Measurements from ENCODE around the gene RPRML. TPM values are rescaled to one million over a fixed set of nuclear protein-coding genes. Genes with fewer than 3 reads are reported as not detected.

The RPRML gene
- total RNA-seq, 1 donor from 2014 or later, result 0.38 TPM

GRCh38 chr17:46984892-46985291 lies 5.8 kb upstream of the RPRML start:
- no peak overlapping the region for H3K4me3 ChIP-seq
- H3K4me1 ChIP-seq, result no peaks in the 10 kb centered on the region
- TF ChIP-seq CTCF (IDR thresholded peaks at IDR 0.05), result no peak
- ATAC-seq, result no peak
- H3K27ac ChIP-seq, result no peak overlapping the region
- H3K9me3 ChIP-seq, result no peaks in the 10 kb centered on the region
- no peak for DNase-seq
- intact Hi-C loops (cut with DNase I), result no loop called here
- no peaks in the 10 kb centered on the region for H3K36me3 ChIP-seq
- H3K27me3 ChIP-seq, result peaks cover 14% of the 10 kb centered on the region

- H3K27ac ChIP-seq, result no peak overlapping the region
- no peaks in the 10 kb centered on the region for H3K36me3 ChIP-seq
- no peaks in the 10 kb centered on the region for H3K9me3 ChIP-seq
- no peak for TF ChIP-seq CTCF (IDR thresholded peaks at IDR 0.05)
- intact Hi-C loops (cut with DNase I), result no loop called here
- no peak overlapping the region for H3K4me3 ChIP-seq
- DNase-seq (no peak), ATAC-seq (no peak)
- peaks cover 19% of the 10 kb centered on the region for H3K27me3 ChIP-seq
- H3K4me1 ChIP-seq, result peaks cover 4% of the 10 kb centered on the region
These were observed 5.3 kb upstream of the RPRML start for GRCh38 chr17:46984341-46984740.

GRCh38 chr17:46983782-46984181 lies 4.7 kb upstream of the RPRML start:
- ATAC-seq (no peak), DNase-seq (no peak)
- no peak for TF ChIP-seq CTCF (IDR thresholded peaks at IDR 0.05)
- H3K9me3 ChIP-seq, result no peaks in the 10 kb centered on the region
- no peaks in the 10 kb centered on the region for H3K36me3 ChIP-seq
- intact Hi-C loops (cut with DNase I), result no loop called here
- peaks cover 9% of the 10 kb centered on the region for H3K4me1 ChIP-seq
- H3K27me3 ChIP-seq, result peaks cover 24% of the 10 kb centered on the region
- H3K4me3 ChIP-seq, result no peak overlapping the region
- no peak overlapping the region for H3K27ac ChIP-seq

GRCh38 chr17:46982577-46982976 lies 3.5 kb upstream of the RPRML start:
- DNase-seq, result no peak
- peaks cover 36% of the 10 kb centered on the region for H3K27me3 ChIP-seq
- TF ChIP-seq CTCF (IDR thresholded peaks at IDR 0.05), result no peak
- no peak for ATAC-seq
- peaks cover 19% of the 10 kb centered on the region for H3K4me1 ChIP-seq
- intact Hi-C loops (cut with DNase I), result no loop called here
- no peak overlapping the region for H3K4me3 ChIP-seq
- no peak overlapping the region for H3K27ac ChIP-seq
- no peaks in the 10 kb centered on the region for H3K9me3 ChIP-seq
- no peaks in the 10 kb centered on the region for H3K36me3 ChIP-seq

GRCh38 chr17:46978489-46979146 lies 435 bp downstream of the RPRML start:
- ATAC-seq (peak; percentile 39), DNase-seq (no peak)
- H3K4me1 ChIP-seq, result peaks cover 19% of the 10 kb centered on the region
- no peaks in the 10 kb centered on the region for H3K36me3 ChIP-seq
- H3K4me3 ChIP-seq, result peak overlapping the region; percentile 53
- no peak overlapping the region for H3K27ac ChIP-seq
- no peaks in the 10 kb centered on the region for H3K9me3 ChIP-seq
- TF ChIP-seq CTCF (IDR thresholded peaks at IDR 0.05), result no peak
- intact Hi-C loops (cut with DNase I), result no loop called here
- peaks cover 50% of the 10 kb centered on the region for H3K27me3 ChIP-seq

All from upper lobe of right lung (tissue), 1 donor.